ENCODE data around the gene RPS14. TPM values are rescaled to one million over a fixed set of nuclear protein-coding genes. Genes with fewer than 3 reads are reported as not detected.

RPS14 gene
- polyA plus RNA-seq, 1 donor (not counting 4 experiments of a cell fraction or from before 2014, with no cell fraction given) = 3,540 TPM

GRCh38 chr5:150473673-150474358, 24.3 kb upstream of the RPS14 start:
- H3K9ac ChIP-seq (ENCODE audit: control insufficient read depth, extremely low read depth, insufficient read depth, low read length) = no peak overlapping the region

DNA sequence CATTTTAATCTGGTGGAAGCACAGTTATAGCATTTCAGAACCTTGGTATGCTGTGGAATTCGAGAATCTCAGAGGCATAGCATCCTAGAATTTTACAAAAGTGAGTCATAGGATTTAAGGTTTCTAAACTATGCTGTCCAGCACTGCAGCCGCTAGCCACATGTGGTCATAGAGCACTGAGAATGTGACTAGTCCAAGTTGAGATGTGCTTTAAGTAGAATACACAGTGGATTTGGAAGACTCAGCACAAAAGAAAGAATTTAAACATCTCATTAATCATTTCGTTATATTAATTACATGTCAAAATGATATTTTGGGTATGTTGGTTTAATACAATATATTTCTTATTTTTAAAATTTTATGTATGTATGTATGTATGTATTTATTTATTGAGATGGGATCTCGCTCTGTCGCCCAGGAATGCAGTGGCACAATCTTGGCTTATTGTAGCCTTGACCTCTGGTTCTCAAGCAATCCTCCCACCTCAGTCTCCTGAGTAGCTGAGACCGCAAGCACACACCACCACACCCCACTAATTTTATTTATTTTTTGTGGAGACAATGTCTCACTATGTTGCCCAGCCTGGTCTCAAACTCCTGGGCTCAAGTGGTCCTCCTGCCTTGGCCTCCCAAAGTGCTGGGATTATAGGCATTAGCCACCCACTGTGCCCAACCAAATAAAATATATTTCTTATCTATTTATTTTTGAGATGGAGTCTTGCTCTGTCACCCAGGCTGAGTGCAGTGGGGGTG, 20.4 kb upstream of the RPS14 start:
- no peak for FAIRE-seq
- Histone ChIP-seq H3K4me3 (ENCODE audit: control insufficient read depth in 2 of 3, extremely low read depth in 1 of 3, insufficient read depth in 2 of 3, low read depth in 1 of 3, low read length in 3 of 3) (no peak overlapping the region), H3K9me1 (ENCODE audit: control insufficient read depth, extremely low read depth, insufficient read depth, low read length) (peaks cover 2% of the 10 kb centered on the region), H3K9ac (ENCODE audit: control insufficient read depth, extremely low read depth, insufficient read depth, low read length) (no peak overlapping the region), H3K27ac (ENCODE audit: control insufficient read depth, insufficient read depth, low read length) (no peak overlapping the region), H4K20me1 (ENCODE audit: control insufficient read depth, extremely low read depth, insufficient read depth, low read length) (no peaks in the 10 kb centered on the region), H3K36me3 (ENCODE audit: control insufficient read depth in 2 of 2, extremely low read depth in 1 of 2, insufficient read depth in 2 of 2, low read length in 2 of 2) (no peaks in the 10 kb centered on the region), H3K79me2 (ENCODE audit: control insufficient read depth, insufficient read depth, low read length) (no peaks in the 10 kb centered on the region), H3K9me3 (ENCODE audit: control insufficient read depth, low read depth, low read length) (no peaks in the 10 kb centered on the region), H3K4me1 (ENCODE audit: control insufficient read depth, extremely low read depth, insufficient read depth, low read length) (peaks cover 36% of the 10 kb centered on the region), H3K27me3 (ENCODE audit: control insufficient read depth, extremely low read depth, insufficient read depth, low read length) (no peaks in the 10 kb centered on the region), H3K4me2 (ENCODE audit: control insufficient read depth, extremely low read depth, insufficient read depth, low read depth, low read length) (no peak overlapping the region), H2AFZ (ENCODE audit: control insufficient read depth, low read length) (no peak overlapping the region)
- DNase-seq (ENCODE audit: low read depth, low spot score) = no peak
- no peak for TF ChIP-seq EZH2 (IDR thresholded peaks at IDR 0.05; ENCODE audit: low read length)
- TF ChIP-seq, protein P1, sequence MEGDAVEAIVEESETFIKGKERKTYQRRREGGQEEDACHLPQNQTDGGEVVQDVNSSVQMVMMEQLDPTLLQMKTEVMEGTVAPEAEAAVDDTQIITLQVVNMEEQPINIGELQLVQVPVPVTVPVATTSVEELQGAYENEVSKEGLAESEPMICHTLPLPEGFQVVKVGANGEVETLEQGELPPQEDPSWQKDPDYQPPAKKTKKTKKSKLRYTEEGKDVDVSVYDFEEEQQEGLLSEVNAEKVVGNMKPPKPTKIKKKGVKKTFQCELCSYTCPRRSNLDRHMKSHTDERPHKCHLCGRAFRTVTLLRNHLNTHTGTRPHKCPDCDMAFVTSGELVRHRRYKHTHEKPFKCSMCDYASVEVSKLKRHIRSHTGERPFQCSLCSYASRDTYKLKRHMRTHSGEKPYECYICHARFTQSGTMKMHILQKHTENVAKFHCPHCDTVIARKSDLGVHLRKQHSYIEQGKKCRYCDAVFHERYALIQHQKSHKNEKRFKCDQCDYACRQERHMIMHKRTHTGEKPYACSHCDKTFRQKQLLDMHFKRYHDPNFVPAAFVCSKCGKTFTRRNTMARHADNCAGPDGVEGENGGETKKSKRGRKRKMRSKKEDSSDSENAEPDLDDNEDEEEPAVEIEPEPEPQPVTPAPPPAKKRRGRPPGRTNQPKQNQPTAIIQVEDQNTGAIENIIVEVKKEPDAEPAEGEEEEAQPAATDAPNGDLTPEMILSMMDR (optimal IDR thresholded peaks at IDR 0.05 in 1 of 3, IDR thresholded peaks at IDR 0.05 in 1 of 3, conservative IDR thresholded peaks at IDR 0.05 in 1 of 3; ENCODE audit: extremely low read depth in 1 of 3, insufficient read depth in 2 of 3, low read length in 3 of 3) = no peak
- dilution Hi-C loops (cut with MboI; ENCODE audit: extremely low pct_ligation_motif_present, low sequenced_read_pairs) = no loop called here

More at GRCh38 chr5:150473673-150474358, 24.3 kb upstream of the RPS14 start:
- dilution Hi-C loops (cut with MboI; ENCODE audit: extremely low pct_ligation_motif_present, low sequenced_read_pairs) = no loop called here
- Histone ChIP-seq H3K4me1 (ENCODE audit: control insufficient read depth, extremely low read depth, insufficient read depth, low read length) (peaks cover 36% of the 10 kb centered on the region), H3K27me3 (ENCODE audit: control insufficient read depth, extremely low read depth, insufficient read depth, low read length) (no peaks in the 10 kb centered on the region), H3K4me3 (ENCODE audit: control insufficient read depth in 2 of 3, extremely low read depth in 1 of 3, insufficient read depth in 2 of 3, low read depth in 1 of 3, low read length in 3 of 3) (no peak overlapping the region), H3K9me3 (ENCODE audit: control insufficient read depth, low read depth, low read length) (no peaks in the 10 kb centered on the region), H3K27ac (ENCODE audit: control insufficient read depth, insufficient read depth, low read length) (peak overlapping the region; percentile 8), H3K4me2 (ENCODE audit: control insufficient read depth, extremely low read depth, insufficient read depth, low read depth, low read length) (peak overlapping the region; percentile 35), H3K9me1 (ENCODE audit: control insufficient read depth, extremely low read depth, insufficient read depth, low read length) (peaks cover 2% of the 10 kb centered on the region), H3K36me3 (ENCODE audit: control insufficient read depth in 2 of 2, extremely low read depth in 1 of 2, insufficient read depth in 2 of 2, low read length in 2 of 2) (no peaks in the 10 kb centered on the region), H3K79me2 (ENCODE audit: control insufficient read depth, insufficient read depth, low read length) (no peaks in the 10 kb centered on the region), H4K20me1 (ENCODE audit: control insufficient read depth, extremely low read depth, insufficient read depth, low read length) (no peaks in the 10 kb centered on the region), H2AFZ (ENCODE audit: control insufficient read depth, low read length) (no peak overlapping the region)
- peak; percentile 67 for FAIRE-seq
- no peak for TF ChIP-seq EZH2 (IDR thresholded peaks at IDR 0.05; ENCODE audit: low read length)
- TF ChIP-seq, protein P1 (optimal IDR thresholded peaks at IDR 0.05 in 1 of 3, IDR thresholded peaks at IDR 0.05 in 1 of 3, conservative IDR thresholded peaks at IDR 0.05 in 1 of 3; ENCODE audit: extremely low read depth in 1 of 3, insufficient read depth in 2 of 3, low read length in 3 of 3) = peak in 1 of 3 experiments; percentile 43
- peak; percentile 90 for DNase-seq (ENCODE audit: low read depth, low spot score)
